Left ventricle myocardium inferior (tissue), 1 donor: Measurements from ENCODE around the gene TEX10. TPM values are rescaled to one million over a fixed set of nuclear protein-coding genes. Genes with fewer than 3 reads are reported as not detected.

Experiments used
- DNase-seq: peaks from one replicate; pipeline ENCODE4 v3.0.0-alpha.2; 2020
- H3K27ac ChIP-seq: fragments of 200-600 bp; replicated peaks from 2 replicates; pipeline ENCODE4 v1.8.0; 2021
- H3K27me3 ChIP-seq: fragments of 200-600 bp; 2 replicates; pipeline ENCODE4 v1.8.0; 2021; ENCODE audit warnings: low read depth
- H3K36me3 ChIP-seq: fragments of 200-600 bp; 2 replicates; pipeline ENCODE4 v1.8.0; 2021
- H3K4me1 ChIP-seq: fragments of 200-600 bp; 2 replicates; pipeline ENCODE4 v1.8.0; 2021
- H3K4me3 ChIP-seq: fragments of 200-600 bp; 2 replicates; pipeline ENCODE4 v1.8.0; 2021; ENCODE audit warnings: mild to moderate bottlenecking, moderate library complexity
- H3K9me3 ChIP-seq: fragments of 200-600 bp; replicated peaks from 2 replicates; pipeline ENCODE4 v1.8.0; 2021
- CTCF ChIP-seq: fragments of 200-600 bp; IDR thresholded peaks from 2 replicates; pipeline ENCODE4 v1.8.0; 2021; ENCODE audit warnings: antibody characterized with exemption, mild to moderate bottlenecking, borderline replicate concordance
- intact Hi-C: fragments of 100-400 bp; cut with micrococcal nuclease; formaldehyde crosslinking; loops from one replicate; pipeline ENCODE4 v1.11.0; 2022
- total RNA-seq: library from RNA; stranded (reverse); fragmentation: NEBNext Ultra II Directional; extraction: Animal tissue kit (Norgen Biotek cat#: 25700); gene quantifications from one replicate; pipeline ENCODE4 v1.2.1, GENCODE V29; 2021
- donor health status: DM: no; HTN: yes; CAD: no; lungs with severe emphysema.

TEX10 gene
- total RNA-seq, 1 donor from 2014 or later = 7.7 TPM

- no peaks in the 10 kb centered on the region for H3K27me3 ChIP-seq
- intact Hi-C loops = loop anchor here (10.0 kb wide), 1 partner anchor 77 kb away; no protein-coding TSS in a partner anchor
- H3K27ac ChIP-seq = no peak overlapping the region
- no peaks in the 10 kb centered on the region for H3K36me3 ChIP-seq
- H3K9me3 ChIP-seq = no peaks in the 10 kb centered on the region
- H3K4me1 ChIP-seq = peaks cover 11% of the 10 kb centered on the region
- no peak for TF ChIP-seq CTCF
- no peak overlapping the region for H3K4me3 ChIP-seq
- DNase-seq = no peak
Measured at GRCh38 chr9:100357501-100357900, 4.8 kb upstream of the TEX10 start.

DNA sequence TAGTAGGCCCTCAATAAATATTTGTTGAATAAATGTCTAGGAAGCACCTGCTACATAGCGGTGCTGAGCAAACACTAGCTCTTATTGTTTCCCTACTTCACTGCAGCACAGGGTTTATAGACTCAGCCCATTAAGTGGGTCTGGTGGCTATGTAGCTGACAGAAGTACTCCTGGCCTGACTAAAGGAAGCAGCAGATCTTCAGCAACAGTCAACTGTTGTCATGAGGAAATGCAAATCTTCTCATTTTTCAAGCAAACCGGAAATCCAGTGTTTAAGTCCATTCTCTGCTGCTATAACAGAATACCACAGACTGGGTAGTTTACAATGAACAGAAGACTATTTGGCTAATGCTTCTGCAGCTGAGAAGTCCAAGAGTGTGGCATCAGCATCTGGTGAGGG, 2.8 kb upstream of the TEX10 start:
- peaks cover 31% of the 10 kb centered on the region for H3K4me1 ChIP-seq
- intact Hi-C loops = loop anchor here (10.0 kb wide), 1 partner anchor 79 kb away; no protein-coding TSS in a partner anchor
- TF ChIP-seq CTCF = no peak

GRCh38 chr9:100354121-100354800, 1.5 kb upstream of the TEX10 start:
- H3K4me1 ChIP-seq = peaks cover 39% of the 10 kb centered on the region
- no peak for TF ChIP-seq CTCF
- DNase-seq = no peak
- H3K27ac ChIP-seq = no peak overlapping the region
- H3K36me3 ChIP-seq = no peaks in the 10 kb centered on the region
- no peaks in the 10 kb centered on the region for H3K9me3 ChIP-seq
- H3K27me3 ChIP-seq = no peaks in the 10 kb centered on the region
- intact Hi-C loops = loop anchor here (10.0 kb wide), 1 partner anchor 81 kb away; no protein-coding TSS in a partner anchor
- H3K4me3 ChIP-seq = no peak overlapping the region

More for the DNA sequence above, 2.8 kb upstream of the TEX10 start:
- no peaks in the 10 kb centered on the region for H3K36me3 ChIP-seq
- DNase-seq = no peak
- no peak overlapping the region for H3K27ac ChIP-seq
- H3K9me3 ChIP-seq = no peaks in the 10 kb centered on the region
- no peaks in the 10 kb centered on the region for H3K27me3 ChIP-seq
- no peak overlapping the region for H3K4me3 ChIP-seq

DNA sequence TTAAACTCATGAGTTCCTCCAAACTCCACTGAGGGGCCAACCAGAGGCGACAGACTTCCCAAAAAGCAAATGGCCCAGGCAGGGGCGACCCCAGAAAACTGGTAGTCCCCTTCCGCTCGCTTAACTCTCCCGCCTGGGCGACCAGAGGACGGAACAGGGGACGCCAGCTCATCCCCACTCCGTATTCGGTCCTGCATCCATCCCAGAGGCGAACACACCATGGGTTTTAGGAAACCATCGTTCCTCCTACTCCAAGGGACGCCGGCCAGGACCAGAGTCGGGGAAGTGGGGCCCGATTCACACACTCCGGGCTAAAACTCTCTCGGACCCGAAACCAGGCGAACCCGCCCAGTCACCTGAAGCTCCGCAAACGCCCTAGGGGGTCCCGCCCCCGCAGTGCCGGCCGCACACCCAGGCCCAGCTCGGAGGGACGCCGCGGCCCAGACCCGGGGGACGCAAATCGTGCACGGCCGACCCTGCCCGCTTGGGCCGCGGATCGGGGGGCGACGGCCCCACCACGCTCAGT, 478 bp downstream of the TEX10 start:
- H3K36me3 ChIP-seq = no peaks in the 10 kb centered on the region
- no peak for TF ChIP-seq CTCF
- H3K27ac ChIP-seq = peak overlapping the region; percentile 87
- H3K27me3 ChIP-seq = no peaks in the 10 kb centered on the region
- intact Hi-C loops = loop anchor here (10.0 kb wide), 1 partner anchor 83 kb away; no protein-coding TSS in a partner anchor
- peaks cover 39% of the 10 kb centered on the region for H3K4me1 ChIP-seq
- no peaks in the 10 kb centered on the region for H3K9me3 ChIP-seq
- peak overlapping the region; percentile 99 for H3K4me3 ChIP-seq
- DNase-seq = peak; percentile 20

- DNase-seq = no peak
- intact Hi-C loops = loop anchor here (10.0 kb wide), 1 partner anchor 83 kb away; no protein-coding TSS in a partner anchor
- H3K27ac ChIP-seq = no peak overlapping the region
- H3K4me1 ChIP-seq = peaks cover 39% of the 10 kb centered on the region
- no peak for TF ChIP-seq CTCF
- H3K9me3 ChIP-seq = no peaks in the 10 kb centered on the region
- H3K36me3 ChIP-seq = peaks cover under 1% of the 10 kb centered on the region
- peak overlapping the region; percentile 99 for H3K4me3 ChIP-seq
- no peaks in the 10 kb centered on the region for H3K27me3 ChIP-seq
Measured at GRCh38 chr9:100351508-100351907, 1.2 kb downstream of the TEX10 start.
